H1 (cell line): ENCODE results near the gene ZNF486. TPM values are rescaled to one million over a fixed set of nuclear protein-coding genes. Genes with fewer than 3 reads are reported as not detected.

Experiments
- CHD7 ChIP-seq: fragments of 300-600 bp; sonication (generic); IDR thresholded peaks from 2 replicates; pipeline ENCODE4 v1.7.1; 2012; ENCODE audit warnings: low read length, moderate library complexity, mild to moderate bottlenecking, inconsistent platforms; ENCODE audit not compliant: insufficient replicate concordance
- HDAC6 ChIP-seq: IDR thresholded peaks from one replicate; pipeline ENCODE4 v1.7.1; 2012; ENCODE audit warnings: low read depth, mild to moderate bottlenecking, inconsistent platforms, low read length, moderate library complexity
- KDM1A ChIP-seq: fragments of 200-600, 300-600 bp; sonication (generic); IDR thresholded peaks from 2 replicates; pipeline ENCODE4 v1.7.1; 2016; ENCODE audit warnings: mild to moderate bottlenecking, low read length, borderline replicate concordance
- NRF1 ChIP-seq: IDR thresholded peaks from 2 replicates; pipeline ENCODE4 v1.6.1; 2011; ENCODE audit warnings: mild to moderate bottlenecking, low read depth, low read length, improper control_type of control experiment
- RBBP5 ChIP-seq: IDR thresholded peaks from 2 replicates; pipeline ENCODE4 v1.7.1; 2012; ENCODE audit warnings: low read depth, mild to moderate bottlenecking, inconsistent platforms, low read length, moderate library complexity, borderline replicate concordance
- SP4 ChIP-seq: IDR thresholded peaks from 2 replicates; pipeline ENCODE4 v1.6.1; 2012; ENCODE audit warnings: low read length, inconsistent platforms
- TEAD4 ChIP-seq: IDR thresholded peaks from 2 replicates; pipeline ENCODE4 v1.6.1; 2012; ENCODE audit warnings: low read depth, low read length, inconsistent platforms, mixed read lengths
- USF2 ChIP-seq: IDR thresholded peaks from 2 replicates; pipeline ENCODE4 v1.6.1; 2011; ENCODE audit warnings: low read length, improper control_type of control experiment
- polyA plus RNA-seq, 7 experiments: library from polyadenylated mRNA; depleted of rRNA in 3 of 7; stranded (reverse) in 5 of 7; unstranded in 2 of 7; fragments of >200 nt in 5 of 7; fragments of 200-250 nt in 2 of 7; gene quantifications; 1 replicate in 5 of 7; 2 replicates in 1 of 7; 4 replicates in 1 of 7; pipeline versions ENCODE4 v1.2.1 to v1.2.3, GENCODE V29; 2011 to 2013; ENCODE audit warnings: missing spikeins in 2 of 7, mixed read lengths in 2 of 7
- total RNA-seq: library from RNA; stranded (reverse); fragmentation: NEBNext Ultra II Directional; extraction: Animal tissue kit (Norgen Biotek cat#: 25700); gene quantifications from 2 replicates; pipeline ENCODE4 v1.2.1, GENCODE V29; 2021

The ZNF486 gene
- total and polyA plus RNA-seq, 2 of the 8 experiments (the other 6 are each of a cell fraction or from before 2014, with no cell fraction given), result 10.7 to 23.4 TPM

DNA sequence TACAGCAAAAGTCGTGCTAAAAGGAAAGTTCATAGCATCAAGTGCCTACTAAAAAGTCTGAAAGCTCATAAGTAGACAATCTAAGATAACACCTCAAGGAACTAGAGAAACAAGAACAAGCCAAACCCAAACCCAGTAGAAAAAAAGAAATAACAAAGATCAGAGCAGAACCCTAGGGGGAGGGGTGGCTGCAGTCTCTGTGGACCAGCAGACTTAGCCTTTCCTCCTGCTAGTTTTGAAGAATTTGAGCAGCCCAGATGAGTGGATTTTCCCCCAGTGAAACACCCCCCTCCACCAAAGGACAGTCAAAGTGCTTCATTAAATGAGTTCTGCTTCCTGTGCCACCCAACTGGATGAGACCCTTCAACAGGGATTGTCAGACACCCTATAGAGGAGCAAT lies 2.6 kb upstream of the ZNF486 start (continued):
- TF ChIP-seq CHD7, result no peak
- no peak for TF ChIP-seq USF2
- TF ChIP-seq HDAC6, result no peak
- no peak for TF ChIP-seq KDM1A
- TF ChIP-seq RBBP5, result no peak
- TF ChIP-seq SP4, result no peak
- TF ChIP-seq TEAD4, result no peak
- no peak for TF ChIP-seq NRF1
- TF ChIP-seq, all 59 proteins: peak for 0
